IPS-15b (cell line): ENCODE results near the gene HMGXB3.

ENCODE experiments used
- H3K27me3 ChIP-seq: one replicate; pipeline ENCODE4 v1.6.1; 2013; ENCODE audit warnings: low read length; ENCODE audit not compliant: control insufficient read depth, insufficient read depth
- H3K36me3 ChIP-seq: one replicate; pipeline ENCODE4 v1.6.1; 2013; ENCODE audit warnings: low read length; ENCODE audit not compliant: control insufficient read depth, insufficient read depth
- H3K4me1 ChIP-seq: one replicate; pipeline ENCODE4 v1.6.1; 2013; ENCODE audit warnings: mild to moderate bottlenecking, low read length; ENCODE audit not compliant: control insufficient read depth, insufficient read depth
- H3K4me3 ChIP-seq: one replicate; pipeline ENCODE4 v1.5.1; 2013; ENCODE audit warnings: low read depth, low read length
- H3K9ac ChIP-seq: one replicate; pipeline ENCODE4 v1.6.1; 2013; ENCODE audit warnings: low read depth, mild to moderate bottlenecking, low read length
- H3K9me3 ChIP-seq: one replicate; pipeline ENCODE4 v1.6.1; 2013; ENCODE audit warnings: mild to moderate bottlenecking, low read length; ENCODE audit not compliant: control insufficient read depth, insufficient read depth

The HMGXB3 gene

DNA sequence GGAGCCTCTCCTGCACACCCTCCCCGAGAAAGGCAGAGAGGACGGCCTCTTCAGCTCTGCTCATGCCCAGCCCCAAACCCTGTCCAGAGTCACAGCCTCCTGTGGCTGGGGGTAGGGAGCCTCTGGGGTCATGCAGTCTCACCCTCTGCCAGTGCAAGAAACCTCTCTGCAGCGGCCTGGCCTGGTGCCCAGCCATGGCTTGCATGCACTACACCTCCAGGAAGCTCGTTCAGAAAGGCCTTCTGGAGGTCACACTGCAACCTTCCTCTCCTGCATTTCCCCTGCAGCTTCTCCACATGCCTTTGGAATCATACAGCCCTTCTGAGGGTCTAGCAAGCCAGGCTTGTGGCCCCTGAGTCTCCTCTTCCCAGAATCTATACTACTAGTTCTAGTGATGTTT, 67.9 kb downstream of the HMGXB3 start:
- H3K4me3 ChIP-seq, result no peak overlapping the region
- H3K9me3 ChIP-seq, result no peaks in the 10 kb centered on the region
- peaks cover 7% of the 10 kb centered on the region for H3K4me1 ChIP-seq
- no peaks in the 10 kb centered on the region for H3K36me3 ChIP-seq
- no peaks in the 10 kb centered on the region for H3K27me3 ChIP-seq
- H3K9ac ChIP-seq, result no peak overlapping the region

DNA sequence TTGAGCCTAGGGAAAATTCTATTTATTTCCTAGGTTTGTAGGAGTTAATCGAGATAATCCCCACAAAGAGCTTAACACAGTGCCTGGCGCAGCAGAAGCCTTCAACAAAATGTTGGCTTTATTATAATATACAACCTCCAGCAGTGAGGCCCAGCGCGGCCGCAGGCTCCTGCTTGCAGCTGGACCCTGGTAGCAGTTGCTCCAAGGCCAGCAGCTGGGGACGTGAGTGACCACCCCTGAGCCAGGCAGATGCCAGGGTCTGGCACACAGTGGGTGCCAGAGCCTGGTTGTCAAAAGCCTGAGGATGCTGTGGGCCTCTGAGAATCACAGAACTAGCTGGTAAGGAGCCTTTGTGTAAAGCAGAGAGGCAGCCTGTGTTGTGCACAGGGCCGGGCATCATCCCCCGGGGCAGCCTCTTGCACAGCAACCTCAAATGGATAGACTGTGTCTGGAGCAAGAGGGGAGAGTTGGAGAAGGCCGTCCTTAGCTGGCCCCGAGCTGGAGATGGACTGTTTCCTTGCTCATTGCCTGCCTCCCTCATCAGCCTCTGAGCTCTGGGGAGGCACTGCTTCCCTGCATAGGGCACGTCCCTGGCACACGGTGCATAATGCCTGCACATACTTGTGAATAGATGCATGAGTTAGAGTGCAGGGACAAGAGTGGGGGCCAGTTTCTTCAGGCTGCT, 68.6 kb downstream of the HMGXB3 start:
- Histone ChIP-seq H3K9me3 (no peaks in the 10 kb centered on the region), H3K4me3 (no peak overlapping the region), H3K9ac (no peak overlapping the region), H3K36me3 (no peaks in the 10 kb centered on the region), H3K27me3 (no peaks in the 10 kb centered on the region), H3K4me1 (peaks cover 7% of the 10 kb centered on the region)

DNA sequence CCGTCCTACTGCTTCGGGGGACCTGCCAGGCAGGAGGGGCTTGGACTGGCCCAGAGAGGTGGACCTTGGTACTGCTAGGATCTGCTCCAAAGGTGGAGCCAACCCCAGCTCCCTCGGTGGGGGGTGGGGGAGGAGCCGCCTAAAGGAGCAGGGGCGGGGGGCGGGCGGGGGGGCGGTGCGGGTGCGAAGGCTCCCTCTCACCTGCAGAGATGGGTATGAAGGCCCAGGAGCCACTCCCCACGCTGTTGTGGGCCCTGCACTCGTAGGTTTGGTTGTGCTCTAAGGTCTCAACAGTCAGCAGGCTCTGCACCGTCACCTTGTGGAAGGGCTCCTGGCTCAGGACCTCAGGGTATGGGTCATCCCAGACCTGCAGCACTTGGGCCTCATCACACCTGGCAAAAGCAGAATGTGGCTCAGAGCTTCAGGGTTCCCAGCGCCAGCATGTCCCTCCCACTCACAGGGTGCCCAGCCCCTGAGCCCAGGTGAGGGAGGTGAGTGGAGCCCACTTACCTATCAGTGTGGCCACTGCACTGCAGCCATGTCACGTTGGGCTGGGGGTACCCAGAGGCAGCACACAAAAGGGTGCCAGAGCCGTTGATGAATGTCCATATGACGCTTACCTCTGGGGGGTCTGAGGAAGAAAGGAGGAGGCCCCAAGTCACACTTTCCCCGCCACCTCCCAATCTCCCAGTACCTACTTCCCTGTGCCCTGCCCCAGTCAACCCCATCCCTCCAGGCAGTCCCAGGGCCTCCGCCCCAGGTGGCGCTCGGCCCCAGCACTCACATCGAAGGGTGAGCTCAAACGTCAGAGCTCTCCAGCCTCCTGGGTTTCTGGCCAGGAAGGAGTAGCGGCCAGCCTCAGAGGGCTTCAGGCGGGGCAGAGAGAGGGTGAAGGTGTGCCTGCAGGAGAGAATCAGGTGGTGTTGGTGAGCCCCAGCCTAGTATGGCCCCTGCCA, 69.4 kb downstream of the HMGXB3 start:
- H3K4me1 ChIP-seq, result peaks cover 7% of the 10 kb centered on the region
- H3K27me3 ChIP-seq, result no peaks in the 10 kb centered on the region
- H3K9me3 ChIP-seq, result no peaks in the 10 kb centered on the region
- no peaks in the 10 kb centered on the region for H3K36me3 ChIP-seq
- no peak overlapping the region for H3K4me3 ChIP-seq
- no peak overlapping the region for H3K9ac ChIP-seq

DNA sequence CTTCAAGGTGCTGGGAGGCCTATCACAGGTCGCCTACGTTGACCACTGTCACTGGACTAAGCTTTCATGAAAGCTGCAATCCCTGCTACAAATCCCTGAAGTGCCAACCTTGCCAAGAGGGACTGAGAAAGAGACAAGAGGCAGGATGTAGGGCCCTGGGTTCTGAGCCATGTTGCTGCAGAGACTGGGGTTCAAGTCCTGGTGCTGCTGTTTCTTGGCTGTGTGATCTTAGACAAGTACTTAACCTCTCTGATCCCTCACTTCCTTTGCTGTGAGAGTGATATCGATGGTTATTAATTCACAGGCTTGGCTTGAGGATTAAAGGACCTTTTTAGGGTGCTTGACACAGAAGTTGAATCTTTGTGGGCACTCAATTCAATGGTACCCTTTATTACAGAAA, 70.3 kb downstream of the HMGXB3 start:
- H3K36me3 ChIP-seq, result no peaks in the 10 kb centered on the region
- no peak overlapping the region for H3K4me3 ChIP-seq
- no peaks in the 10 kb centered on the region for H3K9me3 ChIP-seq
- H3K9ac ChIP-seq, result no peak overlapping the region
- H3K4me1 ChIP-seq, result peaks cover 7% of the 10 kb centered on the region
- no peaks in the 10 kb centered on the region for H3K27me3 ChIP-seq

DNA sequence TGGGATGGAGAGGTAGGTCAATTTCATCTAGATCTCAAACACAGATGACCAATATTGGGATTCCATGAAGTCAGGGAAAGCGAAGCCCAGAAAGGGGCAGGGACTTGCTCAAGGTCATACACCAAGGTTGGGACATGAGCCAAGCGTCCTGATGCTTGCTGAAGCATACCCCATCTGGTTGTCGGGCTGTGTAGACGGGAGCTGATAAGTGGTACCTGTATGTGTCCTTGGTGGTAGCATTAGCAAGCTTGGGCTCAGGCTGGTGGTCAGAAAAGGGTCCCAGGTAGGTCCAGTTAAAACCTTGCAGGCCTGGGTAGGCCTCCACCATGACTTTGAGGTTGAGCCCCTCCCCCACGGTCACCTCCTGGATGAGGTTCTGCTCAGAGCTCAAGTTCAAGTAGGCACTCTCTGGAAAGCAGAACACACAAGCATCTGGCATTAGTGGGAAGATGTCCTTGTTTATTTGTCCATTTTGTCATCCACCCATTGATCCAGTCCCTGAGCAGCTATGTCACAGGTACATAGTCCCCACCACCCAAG, 72.6 kb downstream of the HMGXB3 start:
- Histone ChIP-seq H3K27me3 (no peaks in the 10 kb centered on the region), H3K36me3 (no peaks in the 10 kb centered on the region), H3K4me3 (no peak overlapping the region), H3K9me3 (no peaks in the 10 kb centered on the region), H3K9ac (no peak overlapping the region), H3K4me1 (peaks cover 7% of the 10 kb centered on the region)

DNA sequence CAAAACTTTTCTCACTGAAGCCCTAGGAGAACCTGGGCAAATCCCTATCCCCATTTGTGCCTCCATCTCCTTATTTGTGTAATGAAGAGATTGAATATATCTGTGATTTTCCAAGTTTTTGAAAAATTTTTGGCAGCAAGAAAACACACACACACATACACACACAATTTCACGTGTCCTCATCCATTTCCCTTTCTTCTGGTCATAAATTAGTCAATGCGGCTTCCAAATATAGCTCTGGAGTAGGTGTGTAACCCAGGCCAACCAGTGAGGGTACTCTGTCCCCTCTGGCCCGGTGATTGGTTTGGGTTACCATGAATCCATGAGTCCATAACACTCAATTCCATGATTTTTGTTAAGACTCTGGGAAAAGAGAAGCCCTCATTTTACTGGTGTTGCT, 73.1 kb downstream of the HMGXB3 start:
- no peak overlapping the region for H3K4me3 ChIP-seq
- H3K27me3 ChIP-seq, result no peaks in the 10 kb centered on the region
- H3K9ac ChIP-seq, result no peak overlapping the region
- peaks cover 7% of the 10 kb centered on the region for H3K4me1 ChIP-seq
- H3K9me3 ChIP-seq, result no peaks in the 10 kb centered on the region
- no peaks in the 10 kb centered on the region for H3K36me3 ChIP-seq

DNA sequence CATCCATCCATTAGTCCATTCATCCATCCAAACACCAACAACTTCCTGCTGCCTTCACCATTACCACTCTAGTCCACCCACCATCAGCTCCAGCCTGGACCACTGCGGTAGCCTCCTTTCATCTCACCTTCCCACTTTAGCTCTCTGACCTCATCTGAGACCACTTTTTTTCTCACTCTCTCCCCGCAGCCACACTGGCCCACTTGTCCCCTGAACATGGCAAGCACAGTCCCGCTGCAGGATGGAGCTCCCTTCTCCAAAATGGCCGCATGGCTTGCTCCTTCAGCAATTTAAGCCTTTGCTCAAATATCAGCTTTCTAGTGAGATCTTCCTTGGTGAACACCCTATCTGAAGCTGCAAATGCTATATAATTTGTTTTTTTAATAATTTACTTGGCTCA, 74.7 kb downstream of the HMGXB3 start:
- Histone ChIP-seq H3K4me3 (no peak overlapping the region), H3K4me1 (no peaks in the 10 kb centered on the region), H3K27me3 (no peaks in the 10 kb centered on the region), H3K9me3 (no peaks in the 10 kb centered on the region), H3K36me3 (no peaks in the 10 kb centered on the region), H3K9ac (no peak overlapping the region)

DNA sequence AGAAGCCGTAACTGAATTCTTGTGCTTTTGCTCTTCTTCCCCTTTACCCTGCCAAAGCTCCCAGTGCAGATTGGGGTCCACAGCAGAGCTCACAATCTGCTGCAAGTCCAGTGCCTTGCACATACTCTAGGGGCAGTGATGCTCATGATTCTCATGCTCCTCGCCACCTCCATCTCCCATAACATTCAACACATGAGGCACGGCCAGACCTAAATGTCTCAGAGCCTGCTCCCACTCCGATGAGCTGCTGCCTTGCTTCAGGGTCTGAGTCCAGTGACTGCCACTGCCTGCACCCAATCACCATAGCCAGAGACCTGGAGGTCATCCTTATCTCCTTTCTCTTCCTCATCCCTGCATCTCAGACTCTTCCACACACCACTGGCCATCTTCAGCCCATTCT, 75.3 kb downstream of the HMGXB3 start:
- H3K9me3 ChIP-seq, result no peaks in the 10 kb centered on the region
- H3K27me3 ChIP-seq, result no peaks in the 10 kb centered on the region
- no peak overlapping the region for H3K4me3 ChIP-seq
- H3K9ac ChIP-seq, result no peak overlapping the region
- no peaks in the 10 kb centered on the region for H3K4me1 ChIP-seq
- no peaks in the 10 kb centered on the region for H3K36me3 ChIP-seq

DNA sequence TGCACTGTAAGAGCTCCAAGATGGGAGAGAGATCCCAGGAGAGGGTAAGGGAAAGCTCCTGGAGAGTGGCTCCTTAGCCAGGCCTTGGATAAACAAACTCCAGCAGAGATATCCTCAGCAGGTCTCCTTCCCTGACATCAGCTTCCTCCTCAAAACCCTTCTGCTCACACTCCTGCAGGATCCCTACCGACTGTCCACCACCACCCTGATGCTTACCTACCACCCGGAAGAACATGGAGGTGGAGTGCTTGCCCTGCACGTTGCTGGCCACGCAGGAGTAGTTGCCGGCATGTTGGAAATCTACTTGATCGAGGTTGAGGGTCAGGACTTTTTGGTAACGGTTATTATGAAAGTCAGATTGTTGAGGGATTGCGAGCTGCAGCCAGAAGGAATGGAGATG, 76.5 kb downstream of the HMGXB3 start:
- no peaks in the 10 kb centered on the region for H3K36me3 ChIP-seq
- no peaks in the 10 kb centered on the region for H3K27me3 ChIP-seq
- no peaks in the 10 kb centered on the region for H3K4me1 ChIP-seq
- no peak overlapping the region for H3K4me3 ChIP-seq
- H3K9ac ChIP-seq, result no peak overlapping the region
- no peaks in the 10 kb centered on the region for H3K9me3 ChIP-seq

DNA sequence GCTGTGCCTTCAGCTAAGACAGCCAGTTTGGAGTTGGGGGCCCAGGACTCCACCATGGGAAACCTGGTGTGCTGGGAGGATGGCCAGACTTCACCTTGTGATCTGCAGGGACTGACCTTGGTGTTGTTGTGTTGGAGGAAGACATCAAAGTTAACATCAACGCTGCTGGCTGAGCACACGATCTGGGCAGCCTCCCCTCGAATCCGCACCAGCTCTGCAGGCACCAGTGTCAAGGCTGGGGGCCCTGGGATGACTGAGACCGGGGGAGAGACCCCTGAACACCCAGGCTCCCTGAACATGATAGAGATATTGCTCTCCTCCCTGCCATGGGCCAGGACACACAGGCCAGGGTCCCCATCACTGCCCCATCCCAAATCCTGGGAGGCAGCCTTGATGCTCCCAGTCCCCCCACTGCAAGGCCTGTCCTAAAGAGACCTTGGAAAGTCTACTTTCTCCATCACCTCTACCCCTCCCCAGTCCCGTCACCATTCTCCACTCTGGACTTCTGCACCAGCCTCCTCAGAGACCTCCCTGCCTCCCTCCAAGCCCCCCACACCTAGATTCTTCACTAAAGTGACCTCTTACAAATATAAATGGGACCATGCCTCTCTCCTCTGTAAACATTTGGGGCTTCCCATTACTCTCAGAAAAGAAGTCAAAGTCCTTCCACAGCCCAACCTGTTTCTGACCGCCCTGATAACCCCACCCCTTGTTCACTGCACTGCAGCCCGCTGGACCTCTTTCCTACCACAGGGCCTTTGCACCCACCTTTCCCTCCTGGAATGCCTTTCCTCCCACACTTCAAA, 77.7 kb downstream of the HMGXB3 start:
- Histone ChIP-seq H3K4me1 (no peaks in the 10 kb centered on the region), H3K4me3 (no peak overlapping the region), H3K27me3 (no peaks in the 10 kb centered on the region), H3K9me3 (no peaks in the 10 kb centered on the region), H3K9ac (no peak overlapping the region), H3K36me3 (no peaks in the 10 kb centered on the region)

DNA sequence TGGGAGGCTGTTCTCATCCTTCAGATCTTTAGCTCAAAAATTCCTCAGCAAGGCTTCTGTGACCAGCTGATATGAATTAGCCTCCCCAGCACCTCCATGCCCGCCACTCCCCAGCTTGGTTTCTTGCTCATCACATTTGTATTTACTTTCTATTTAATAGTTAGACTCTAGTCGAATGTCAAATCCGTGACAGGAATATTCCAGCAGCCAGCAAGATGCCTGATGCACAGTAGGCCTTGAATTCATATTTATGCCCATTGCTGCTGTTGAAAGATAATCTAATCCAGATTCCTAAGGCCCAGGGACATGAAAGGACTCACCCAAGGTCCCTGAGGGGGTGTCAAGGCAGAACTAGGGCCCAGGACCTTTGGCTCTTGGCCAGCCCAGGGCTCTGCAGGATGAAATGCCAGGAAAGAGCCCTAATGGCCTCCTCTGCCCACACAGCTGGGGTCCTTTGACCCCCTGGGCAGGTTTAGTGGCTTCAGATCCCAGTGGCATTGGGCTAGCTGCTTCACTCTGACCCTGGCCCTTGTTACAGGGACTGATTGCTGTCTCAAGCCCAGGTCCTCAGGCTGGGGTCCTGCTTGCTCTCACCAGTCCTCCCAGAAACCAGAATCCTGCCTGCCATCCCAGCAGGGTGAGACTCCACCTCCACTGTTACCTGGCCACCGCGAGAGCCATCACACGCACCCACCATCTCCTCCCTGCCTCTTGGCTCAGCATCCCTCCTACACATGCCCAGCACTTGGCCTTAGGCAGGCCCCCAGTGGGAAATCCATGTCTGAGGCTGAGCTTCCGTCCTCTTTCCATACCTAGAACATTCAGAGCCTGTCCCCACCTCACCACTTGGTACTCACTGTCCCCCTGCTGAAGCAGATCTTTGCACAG, 78.5 kb downstream of the HMGXB3 start:
- Histone ChIP-seq H3K4me1 (no peaks in the 10 kb centered on the region), H3K27me3 (no peaks in the 10 kb centered on the region), H3K36me3 (no peaks in the 10 kb centered on the region), H3K9me3 (no peaks in the 10 kb centered on the region), H3K9ac (no peak overlapping the region), H3K4me3 (no peak overlapping the region)
